ENCODE data around the gene HSD3B7.

GRCh38 chr16:31023252-31023602 lies 38.2 kb downstream of the HSD3B7 start:
- TF ChIP-seq, protein P1, sequence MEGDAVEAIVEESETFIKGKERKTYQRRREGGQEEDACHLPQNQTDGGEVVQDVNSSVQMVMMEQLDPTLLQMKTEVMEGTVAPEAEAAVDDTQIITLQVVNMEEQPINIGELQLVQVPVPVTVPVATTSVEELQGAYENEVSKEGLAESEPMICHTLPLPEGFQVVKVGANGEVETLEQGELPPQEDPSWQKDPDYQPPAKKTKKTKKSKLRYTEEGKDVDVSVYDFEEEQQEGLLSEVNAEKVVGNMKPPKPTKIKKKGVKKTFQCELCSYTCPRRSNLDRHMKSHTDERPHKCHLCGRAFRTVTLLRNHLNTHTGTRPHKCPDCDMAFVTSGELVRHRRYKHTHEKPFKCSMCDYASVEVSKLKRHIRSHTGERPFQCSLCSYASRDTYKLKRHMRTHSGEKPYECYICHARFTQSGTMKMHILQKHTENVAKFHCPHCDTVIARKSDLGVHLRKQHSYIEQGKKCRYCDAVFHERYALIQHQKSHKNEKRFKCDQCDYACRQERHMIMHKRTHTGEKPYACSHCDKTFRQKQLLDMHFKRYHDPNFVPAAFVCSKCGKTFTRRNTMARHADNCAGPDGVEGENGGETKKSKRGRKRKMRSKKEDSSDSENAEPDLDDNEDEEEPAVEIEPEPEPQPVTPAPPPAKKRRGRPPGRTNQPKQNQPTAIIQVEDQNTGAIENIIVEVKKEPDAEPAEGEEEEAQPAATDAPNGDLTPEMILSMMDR (IDR thresholded peaks at IDR 0.05): no peak
- TF ChIP-seq POLR2A (IDR thresholded peaks at IDR 0.05): no peak

Data from Peyer's patch (tissue), 4 donors.